HUDEP-2 (cell line): Measurements from ENCODE around the gene MED14.

Source experiments
- DNase-seq, 76 experiments: peaks; one replicate each; lab custom pipeline; 2025; ENCODE audit not compliant: unreplicated experiment in 76 of 76; lab: John Stamatoyannopoulos, UW

Gene MED14

GRCh38 chrX:40671126-40671525 lies 64.2 kb downstream of the MED14 start:
- peak in 7 of 76 experiments; percentile 0 to 7 (median 2) for DNase-seq

DNA sequence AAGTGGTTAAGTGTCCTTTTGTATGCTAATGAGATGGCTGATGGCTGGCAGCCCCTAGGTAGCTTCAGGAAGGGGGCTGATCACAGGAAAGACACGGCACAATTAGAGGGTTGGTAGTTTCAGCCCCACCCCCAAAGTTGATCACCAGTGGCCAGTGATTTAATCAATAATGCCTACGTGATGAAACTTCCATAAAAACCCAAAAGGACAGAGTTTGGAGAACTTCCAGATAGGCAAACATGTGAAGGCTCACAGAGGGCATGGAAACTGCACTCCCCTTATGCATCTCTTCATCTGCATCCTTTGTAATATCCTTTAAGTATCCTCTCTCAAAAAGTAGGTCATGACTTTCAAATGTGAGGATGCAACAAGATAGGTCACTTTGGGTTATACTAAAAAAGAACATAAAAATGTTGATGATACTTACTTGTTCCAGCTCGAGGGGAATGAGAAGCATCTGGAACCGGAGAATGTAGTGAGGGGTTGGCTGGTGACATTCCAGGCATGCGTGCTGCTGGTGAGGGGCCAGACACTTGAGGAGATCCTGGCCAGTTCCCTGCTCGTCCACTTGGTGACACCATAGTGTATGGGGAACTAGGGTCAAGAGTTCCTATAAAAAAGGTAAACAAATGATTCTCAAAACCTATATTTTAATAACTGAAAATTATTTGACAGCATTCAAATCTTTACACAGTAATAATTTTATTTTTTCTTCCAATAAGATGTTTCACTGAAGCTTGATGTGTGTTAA lies 71.3 kb downstream of the MED14 start:
- DNase-seq = no peak

DNA sequence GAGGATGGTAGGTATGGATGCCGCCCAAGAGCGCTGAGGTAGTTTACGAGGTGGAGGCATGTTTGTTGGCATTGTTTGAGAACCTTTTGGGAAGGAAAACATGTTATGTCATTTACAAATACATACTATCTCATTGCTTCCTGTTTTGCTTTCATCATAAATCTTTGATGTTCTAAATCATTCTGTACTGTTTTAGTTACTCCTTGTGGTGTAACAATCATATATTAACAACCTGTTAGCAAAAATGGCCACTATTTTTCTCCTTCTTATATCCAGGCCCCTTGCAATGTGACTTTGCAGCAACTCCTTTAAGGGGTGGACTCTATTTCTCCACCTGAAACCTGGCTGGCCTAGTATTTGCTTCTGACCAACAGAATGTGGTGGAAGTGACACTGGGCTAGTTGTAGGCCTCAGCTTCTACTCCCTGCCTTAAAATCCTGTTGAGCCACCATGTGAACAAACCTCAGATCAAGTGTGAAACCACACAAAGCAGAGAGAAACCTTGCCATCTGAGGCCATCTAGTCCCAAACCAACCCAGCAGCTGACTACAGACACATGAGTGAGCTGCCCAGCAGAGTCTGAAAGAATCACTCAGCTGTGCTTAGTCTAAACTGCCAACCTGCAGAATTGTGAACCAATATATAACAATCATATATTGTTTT lies 72.1 kb downstream of the MED14 start:
- no peak for DNase-seq

DNA sequence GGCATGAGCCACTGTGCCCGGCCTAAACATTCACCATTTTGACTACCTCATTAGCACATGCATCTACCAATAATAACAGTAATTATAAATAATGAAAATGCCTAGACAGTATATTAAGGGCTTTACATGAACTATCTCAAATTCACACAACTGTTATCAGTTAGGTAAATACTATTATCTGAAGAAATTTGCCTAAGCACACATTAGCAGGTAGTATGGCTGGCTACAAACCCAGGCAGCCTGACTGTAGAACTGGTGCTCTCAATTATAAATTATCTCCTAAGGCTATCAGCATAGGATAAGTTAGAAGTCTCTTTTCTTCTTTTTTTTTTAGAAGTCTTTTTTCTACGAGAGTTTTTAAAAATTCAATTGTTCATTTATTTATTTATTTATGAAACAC lies 73.9 kb downstream of the MED14 start:
- DNase-seq = no peak

DNA sequence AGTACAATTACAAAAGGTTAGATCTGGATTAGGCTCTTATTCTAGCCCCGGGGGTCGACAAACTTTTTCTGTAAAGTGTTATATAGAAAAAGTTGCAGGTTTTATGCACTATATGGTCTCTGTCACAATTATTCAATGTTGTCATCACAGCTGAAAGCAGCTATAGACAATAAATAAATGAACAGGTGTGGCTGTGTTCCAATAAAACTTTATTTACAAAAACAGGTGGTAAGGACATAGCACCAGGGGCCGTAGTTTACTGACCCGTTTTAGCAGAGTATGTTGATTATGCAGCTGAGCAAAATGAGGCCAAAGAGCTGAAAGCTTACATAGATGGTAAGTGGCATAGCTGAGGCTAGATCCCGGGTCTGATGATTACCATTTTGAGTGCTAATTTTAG lies 75.0 kb downstream of the MED14 start:
- DNase-seq = no peak

- DNase-seq = no peak
Observed at GRCh38 chrX:40653535-40653934, 81.8 kb downstream of the MED14 start.

GRCh38 chrX:40652664-40653063 lies 82.7 kb downstream of the MED14 start:
- no peak for DNase-seq

- peak in 53 of 76 experiments; percentile 0 to 48 (median 14) for DNase-seq
Observed at GRCh38 chrX:40651620-40652223, 83.6 kb downstream of the MED14 start.

DNA sequence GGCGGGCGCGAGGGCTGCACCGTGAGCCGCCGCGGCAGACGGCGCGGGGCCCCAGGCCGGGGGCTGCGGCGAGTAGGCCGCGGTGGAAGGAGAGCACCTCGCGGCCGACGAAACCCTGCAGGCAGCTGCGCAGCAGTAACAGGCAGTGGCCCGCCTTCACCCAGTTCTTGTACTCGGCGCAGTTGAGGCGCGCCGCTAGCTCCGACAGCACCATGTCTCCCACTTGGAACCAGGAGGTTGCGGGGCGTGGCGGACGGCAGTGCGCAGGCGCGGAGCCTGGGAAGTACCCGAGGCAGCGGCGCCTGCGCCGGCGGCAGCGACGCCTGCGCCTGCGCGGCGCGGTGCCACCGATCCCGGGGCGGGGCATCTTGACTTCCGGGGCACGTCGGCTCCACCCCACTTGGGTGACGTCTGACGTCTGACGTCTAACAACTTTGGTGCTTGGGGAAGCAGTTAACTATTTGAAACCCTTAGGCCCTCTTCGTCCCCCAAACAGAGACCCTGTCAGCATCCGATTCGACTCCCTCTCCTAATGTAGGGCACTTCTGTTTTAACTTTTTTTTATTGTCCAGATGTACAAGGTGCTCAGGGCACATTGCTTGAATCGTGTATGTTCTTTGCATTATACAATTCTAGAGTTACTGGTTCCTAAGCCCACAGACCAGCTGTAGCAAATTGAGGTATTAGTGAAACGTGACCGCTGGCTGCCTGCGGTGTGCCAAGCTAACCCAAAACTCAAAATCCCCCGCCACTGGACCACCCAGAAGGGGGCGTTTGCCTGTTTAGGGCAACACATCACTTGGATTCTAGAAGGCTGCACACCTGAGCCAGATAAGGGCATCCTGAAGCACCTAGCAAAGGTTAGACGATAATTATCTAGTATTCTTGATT lies 87.8 kb downstream of the MED14 start, which contains the start of gene CXorf38:
CXorf38 (minus strand) TSS at position 255 of the 891 bp plus-strand sequence; CDS start at position 214, 41 bp downstream.
- DNase-seq = peak in 74 of 76 experiments; percentile 3 to 87 (median 76)

GRCh38 chrX:40646489-40647306 lies 88.6 kb downstream of the MED14 start:
- peak in 28 of 76 experiments; percentile 0 to 30 (median 4) for DNase-seq

GRCh38 chrX:40644821-40645358 lies 90.5 kb downstream of the MED14 start:
- peak in 61 of 76 experiments; percentile 0 to 65 (median 25) for DNase-seq

DNA sequence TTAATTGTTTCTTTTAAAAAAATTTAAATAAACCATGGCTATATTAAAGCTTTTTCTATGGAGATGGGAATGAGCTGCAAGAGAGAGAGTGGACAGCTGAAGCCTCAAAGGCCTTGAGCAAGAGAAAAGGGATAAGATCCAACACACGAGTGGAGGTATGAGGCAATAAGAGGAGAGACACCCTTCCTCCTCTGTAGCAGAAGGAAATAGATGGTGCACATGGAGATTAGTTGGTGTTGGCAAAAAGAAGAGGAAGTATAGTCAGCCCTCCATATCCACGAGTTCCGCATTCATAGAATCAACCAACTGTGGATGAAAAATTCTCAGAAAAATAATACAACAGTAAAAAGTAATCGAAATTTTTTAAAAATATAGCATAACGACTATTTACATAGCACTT lies 91.2 kb downstream of the MED14 start:
- peak in 13 of 76 experiments; percentile 0 to 26 (median 4) for DNase-seq

DNA sequence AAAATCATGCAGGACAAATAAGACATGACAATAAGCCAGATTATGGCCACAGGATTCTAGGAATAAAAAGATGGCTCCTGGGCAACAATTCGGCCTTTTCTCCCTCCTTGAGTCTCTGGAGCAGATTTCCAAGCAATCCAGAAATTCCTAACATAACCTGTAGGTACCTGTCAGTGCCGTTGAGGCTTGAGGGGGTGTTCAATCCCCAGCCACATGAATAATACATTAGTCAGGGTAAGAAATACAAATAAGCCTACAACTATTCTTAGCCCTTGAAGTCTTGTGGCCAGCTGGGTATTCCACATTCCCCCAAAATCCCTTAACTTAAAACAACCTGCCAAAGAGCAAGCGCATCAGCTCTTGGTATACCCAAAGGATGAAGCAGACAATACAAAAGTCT lies 97.7 kb downstream of the MED14 start:
- no peak for DNase-seq

DNA sequence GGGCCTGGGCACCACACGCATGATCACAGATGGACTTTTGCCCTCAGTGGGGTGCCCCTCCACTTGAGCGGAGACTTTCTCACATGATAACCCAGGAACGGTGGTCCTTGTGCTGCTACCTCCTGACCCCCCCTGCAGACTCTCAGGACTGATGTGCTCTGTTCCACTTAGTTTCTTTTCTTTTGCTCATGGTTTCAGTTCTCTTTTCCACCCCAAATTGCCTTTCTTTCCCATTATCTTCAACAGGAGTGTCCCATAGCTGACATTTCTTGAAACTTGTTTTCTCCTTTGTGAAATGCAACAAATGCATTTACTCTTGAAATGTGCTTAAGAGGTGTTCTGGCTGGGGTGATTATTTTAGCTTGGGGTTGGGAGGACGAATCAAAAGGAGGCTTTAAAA lies 103.1 kb downstream of the MED14 start:
- no peak for DNase-seq

GRCh38 chrX:40628506-40628905 lies 106.8 kb downstream of the MED14 start:
- no peak for DNase-seq

- DNase-seq = no peak
Observed at GRCh38 chrX:40625294-40625693, 110.0 kb downstream of the MED14 start.

- no peak for DNase-seq
Observed at GRCh38 chrX:40623665-40624064, 111.7 kb downstream of the MED14 start.

DNA sequence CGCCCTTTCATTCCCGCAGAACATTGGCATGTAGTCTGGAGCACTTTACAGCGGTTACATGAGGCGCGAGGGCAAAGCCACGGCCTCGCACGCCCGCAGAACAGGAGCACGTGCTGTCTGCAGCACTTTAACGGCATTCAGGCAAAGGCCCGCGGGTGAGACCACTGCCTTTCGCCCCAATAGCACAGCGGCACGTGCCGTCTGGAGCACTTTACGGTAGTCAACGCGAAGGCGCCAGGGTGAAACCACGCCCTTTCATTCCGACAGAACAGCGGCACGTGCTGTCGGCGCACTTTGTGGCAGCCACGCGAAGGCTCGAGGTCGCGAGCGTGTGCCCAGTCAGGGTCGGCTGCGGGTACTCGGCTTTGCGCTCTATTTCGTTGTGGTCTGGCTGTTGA lies 112.2 kb downstream of the MED14 start, which contains the start of gene MPC1L:
MPC1L (plus strand) TSS at position 290 of the 398 bp plus-strand sequence. CDS start 138 bp downstream, outside the sequence.
- no peak for DNase-seq

DNA sequence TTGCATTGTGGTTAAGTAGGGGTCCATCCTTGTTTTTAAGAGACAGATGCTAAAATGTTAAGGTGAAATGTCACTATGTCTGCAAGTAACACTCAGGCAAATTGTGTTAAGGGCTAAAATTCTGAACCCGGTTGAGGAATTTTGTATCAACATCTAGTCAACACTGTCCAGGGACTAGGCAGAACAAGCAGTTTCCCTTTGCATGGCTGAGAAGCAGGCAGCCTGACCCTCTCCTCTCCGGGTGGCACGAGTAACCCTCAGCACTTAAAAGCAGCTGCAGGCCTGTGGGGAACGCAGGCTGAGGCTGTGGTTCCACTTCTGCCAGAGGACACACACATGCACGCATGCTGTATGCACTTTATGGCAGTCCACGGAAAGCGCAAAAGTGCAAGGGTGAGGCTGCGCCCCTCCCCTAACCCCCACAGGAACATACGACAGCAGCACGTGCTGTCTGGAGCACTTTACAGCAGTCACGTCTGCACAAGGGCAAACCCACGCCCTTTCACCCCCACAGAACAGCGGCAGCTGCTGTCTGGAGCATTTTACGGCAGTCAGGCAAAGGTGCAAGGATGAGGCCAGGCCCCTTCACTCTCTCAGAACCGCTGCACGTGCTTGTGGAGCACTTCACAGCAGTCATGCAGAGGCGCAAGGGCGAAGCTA lies 112.7 kb downstream of the MED14 start:
- DNase-seq = no peak
